ENCODE results near the gene NRTN.

GRCh38 chr19:5827342-5827890, 22.5 kb downstream of the NRTN start:
- TF ChIP-seq, protein P1, sequence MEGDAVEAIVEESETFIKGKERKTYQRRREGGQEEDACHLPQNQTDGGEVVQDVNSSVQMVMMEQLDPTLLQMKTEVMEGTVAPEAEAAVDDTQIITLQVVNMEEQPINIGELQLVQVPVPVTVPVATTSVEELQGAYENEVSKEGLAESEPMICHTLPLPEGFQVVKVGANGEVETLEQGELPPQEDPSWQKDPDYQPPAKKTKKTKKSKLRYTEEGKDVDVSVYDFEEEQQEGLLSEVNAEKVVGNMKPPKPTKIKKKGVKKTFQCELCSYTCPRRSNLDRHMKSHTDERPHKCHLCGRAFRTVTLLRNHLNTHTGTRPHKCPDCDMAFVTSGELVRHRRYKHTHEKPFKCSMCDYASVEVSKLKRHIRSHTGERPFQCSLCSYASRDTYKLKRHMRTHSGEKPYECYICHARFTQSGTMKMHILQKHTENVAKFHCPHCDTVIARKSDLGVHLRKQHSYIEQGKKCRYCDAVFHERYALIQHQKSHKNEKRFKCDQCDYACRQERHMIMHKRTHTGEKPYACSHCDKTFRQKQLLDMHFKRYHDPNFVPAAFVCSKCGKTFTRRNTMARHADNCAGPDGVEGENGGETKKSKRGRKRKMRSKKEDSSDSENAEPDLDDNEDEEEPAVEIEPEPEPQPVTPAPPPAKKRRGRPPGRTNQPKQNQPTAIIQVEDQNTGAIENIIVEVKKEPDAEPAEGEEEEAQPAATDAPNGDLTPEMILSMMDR (IDR thresholded peaks at IDR 0.05 in 8 of 11, conservative IDR thresholded peaks at IDR 0.05 in 3 of 11), result no peak
- TF ChIP-seq POLR2A (IDR thresholded peaks at IDR 0.05) (no peak), POLR2AphosphoS5 (IDR thresholded peaks at IDR 0.05) (no peak)

Measured in spleen (tissue), 7 donors.